HEK293 (cell line): Measurements from ENCODE around the gene SAP30L.

Experiments used
- CTCF ChIA-PET: fragments of 350-600 bp; formaldehyde crosslinking; extraction: SDS; loops from one replicate; lab custom pipeline; 2021; ENCODE audit warnings: antibody characterized with exemption; lab: Yijun Ruan, JAX
- POLR2A ChIA-PET: fragments of 300-600 bp; formaldehyde crosslinking; extraction: SDS; loops from one replicate; lab custom pipeline; 2020; ENCODE audit warnings: antibody characterized with exemption, inconsistent platforms; lab: Yijun Ruan, JAX
- H3K27ac ChIP-seq: fragments of 200-500 bp; sonication (Bioruptor generic); 2 replicates; pipeline ENCODE4 v1.5.1; 2014; ENCODE audit warnings: low read depth, low read length, control low read depth, inconsistent platforms; ENCODE audit errors: extremely low read depth
- H3K36me3 ChIP-seq, 2 experiments: fragments of 200-500 bp in 1 of 2; sonication (Bioruptor generic) in 1 of 2; 1 replicate in 1 of 2; 2 replicates in 1 of 2; pipeline ENCODE4 v1.5.1; 2014 to 2017; ENCODE audit warnings: inconsistent platforms in 2 of 2, low read length in 2 of 2; ENCODE audit not compliant: control insufficient read depth in 2 of 2, insufficient read depth in 1 of 2
- H3K4me1 ChIP-seq: fragments of 200-500 bp; sonication (Bioruptor generic); 2 replicates; pipeline ENCODE4 v1.5.1; 2014; ENCODE audit warnings: mild to moderate bottlenecking, low read length, inconsistent platforms; ENCODE audit not compliant: control insufficient read depth, insufficient read depth
- H3K4me3 ChIP-seq: 2 replicates; pipeline ENCODE4 v1.5.1; 2011; ENCODE audit warnings: low read depth, mild to moderate bottlenecking, control low read depth, low read length, moderate library complexity
- H3K9me3 ChIP-seq: fragments of 200-500 bp; sonication (Bioruptor generic); 2 replicates; pipeline ENCODE4 v1.5.1; 2014; ENCODE audit warnings: low read depth, low read length, inconsistent platforms; ENCODE audit not compliant: control insufficient read depth, insufficient read depth
- HOXA7 ChIP-seq: sonication (generic); formaldehyde crosslinking; IDR thresholded peaks from 2 replicates; pipeline ENCODE4 v1.8.1; 2022; ENCODE audit warnings: missing genetic modification reagents, borderline replicate concordance
- TRIM28 ChIP-seq: IDR thresholded peaks from 2 replicates; pipeline ENCODE4 v1.6.1; 2011; ENCODE audit warnings: low read length, control low read depth, borderline replicate concordance
- ZIC2 ChIP-seq: fragments of 450-650 bp; formaldehyde crosslinking; IDR thresholded peaks from 2 replicates; pipeline ENCODE4 v1.5.1; 2016; ENCODE audit warnings: missing biosample characterization, missing genetic modification characterization
- ZNF133 ChIP-seq: fragments of 450-650 bp; formaldehyde crosslinking; IDR thresholded peaks from 2 replicates; pipeline ENCODE4 v1.5.1; 2016; ENCODE audit warnings: missing biosample characterization, missing genetic modification characterization
- ZNF174 ChIP-seq: fragments of 450-650 bp; formaldehyde crosslinking; IDR thresholded peaks from 2 replicates; pipeline ENCODE4 v1.5.0; 2017; ENCODE audit warnings: missing biosample characterization, mild to moderate bottlenecking, missing genetic modification characterization
- ZNF324 ChIP-seq: fragments of 450-650 bp; formaldehyde crosslinking; IDR thresholded peaks from 2 replicates; pipeline ENCODE4 v1.5.1; 2016; ENCODE audit warnings: missing biosample characterization, missing genetic modification characterization
- ZNF354C ChIP-seq: fragments of 450-650 bp; formaldehyde crosslinking; IDR thresholded peaks from 2 replicates; pipeline ENCODE4 v1.5.1; 2016; ENCODE audit warnings: missing biosample characterization, missing genetic modification characterization, low read depth, borderline replicate concordance
- ZNF514 ChIP-seq: fragments of 450-650 bp; formaldehyde crosslinking; IDR thresholded peaks from 2 replicates; pipeline ENCODE4 v1.5.1; 2016; ENCODE audit warnings: missing biosample characterization, missing genetic modification characterization
- ZNF518A ChIP-seq: fragments of 450-650 bp; formaldehyde crosslinking; conservative IDR thresholded peaks from 2 replicates; pipeline ENCODE4 v1.5.1; 2016; ENCODE audit warnings: low read depth, missing biosample characterization, missing genetic modification characterization
- ZNF600 ChIP-seq: fragments of 450-650 bp; formaldehyde crosslinking; IDR thresholded peaks from 2 replicates; pipeline ENCODE4 v1.5.1; 2016; ENCODE audit warnings: missing biosample characterization, missing genetic modification characterization
- ZNF658 ChIP-seq: fragments of 450-650 bp; formaldehyde crosslinking; IDR thresholded peaks from 2 replicates; pipeline ENCODE4; 2016; ENCODE audit warnings: missing biosample characterization, missing genetic modification characterization
- ZNF701 ChIP-seq: fragments of 450-650 bp; formaldehyde crosslinking; IDR thresholded peaks from 2 replicates; pipeline ENCODE4 v1.5.1; 2016; ENCODE audit warnings: missing biosample characterization, missing genetic modification characterization
- ZNF707 ChIP-seq: fragments of 450-650 bp; formaldehyde crosslinking; IDR thresholded peaks from 2 replicates; pipeline ENCODE4 v1.5.1; 2016; ENCODE audit warnings: missing biosample characterization, missing genetic modification characterization
- ZNF768 ChIP-seq: fragments of 450-650 bp; formaldehyde crosslinking; IDR thresholded peaks from 2 replicates; pipeline ENCODE4 v1.5.1; 2018; ENCODE audit warnings: missing biosample characterization, mild to moderate bottlenecking, missing genetic modification characterization
- ZNF777 ChIP-seq: fragments of 450-650 bp; formaldehyde crosslinking; IDR thresholded peaks from 2 replicates; pipeline ENCODE4 v1.5.1; 2017; ENCODE audit warnings: missing biosample characterization, missing genetic modification characterization, borderline replicate concordance
- ZNF785 ChIP-seq: fragments of 450-650 bp; formaldehyde crosslinking; IDR thresholded peaks from 2 replicates; pipeline ENCODE4 v1.5.1; 2016; ENCODE audit warnings: missing biosample characterization, missing genetic modification characterization
- ZNF837 ChIP-seq: fragments of 450-650 bp; formaldehyde crosslinking; IDR thresholded peaks from 2 replicates; pipeline ENCODE4 v1.5.1; 2016; ENCODE audit warnings: missing biosample characterization, missing genetic modification characterization
- TF ChIP-seq, protein P1 (sequence below): fragments of 450-650 bp; formaldehyde crosslinking; IDR thresholded peaks from 2 replicates; pipeline ENCODE4 v1.5.1; 2016; ENCODE audit warnings: missing biosample characterization, missing genetic modification characterization

The SAP30L gene

GRCh38 chr5:154408811-154409210 is 37.0 kb upstream of the SAP30L start:
- CTCF ChIA-PET, result interaction anchor here (1.2 to 2.7 kb wide), 2 partner anchors 229 to 434 kb away, joined by 3 to 10 read pairs; no protein-coding TSS in a partner anchor
- H3K9me3 ChIP-seq, result no peaks in the 10 kb centered on the region
- H3K27ac ChIP-seq, result no peak overlapping the region

GRCh38 chr5:154409230-154409840 is 36.5 kb upstream of the SAP30L start:
- no peaks in the 10 kb centered on the region for H3K9me3 ChIP-seq
- H3K27ac ChIP-seq, result no peak overlapping the region
- ChIA-PET CTCF (interaction anchor here (1.2 kb wide), 1 partner anchor 229 kb away, joined by 3 read pairs; no protein-coding TSS in a partner anchor), POLR2A (interaction anchor here (0.6 kb wide), 1 partner anchor 204 kb away, joined by 4 read pairs; no protein-coding TSS in a partner anchor)
- no peak overlapping the region for H3K4me3 ChIP-seq
- H3K4me1 ChIP-seq, result no peaks in the 10 kb centered on the region
- no peak for TF ChIP-seq ZIC2 (tag by site-specific recombination)
- no peak for TF ChIP-seq ZNF324
- peaks cover 0 to 14% of the 10 kb centered on the region in 2 experiments; a peak in 1 of 3 replicates for H3K36me3 ChIP-seq

More at GRCh38 chr5:154408811-154409210, 37.0 kb upstream of the SAP30L start:
- POLR2A ChIA-PET, result no interaction called here
- H3K4me1 ChIP-seq, result no peaks in the 10 kb centered on the region
- H3K36me3 ChIP-seq, result peaks cover 0 to 14% of the 10 kb centered on the region in 2 experiments; a peak in 1 of 3 replicates
- H3K4me3 ChIP-seq, result no peak overlapping the region
- TF ChIP-seq ZNF354C (tag by site-specific recombination), result no peak
- TF ChIP-seq, protein P1, sequence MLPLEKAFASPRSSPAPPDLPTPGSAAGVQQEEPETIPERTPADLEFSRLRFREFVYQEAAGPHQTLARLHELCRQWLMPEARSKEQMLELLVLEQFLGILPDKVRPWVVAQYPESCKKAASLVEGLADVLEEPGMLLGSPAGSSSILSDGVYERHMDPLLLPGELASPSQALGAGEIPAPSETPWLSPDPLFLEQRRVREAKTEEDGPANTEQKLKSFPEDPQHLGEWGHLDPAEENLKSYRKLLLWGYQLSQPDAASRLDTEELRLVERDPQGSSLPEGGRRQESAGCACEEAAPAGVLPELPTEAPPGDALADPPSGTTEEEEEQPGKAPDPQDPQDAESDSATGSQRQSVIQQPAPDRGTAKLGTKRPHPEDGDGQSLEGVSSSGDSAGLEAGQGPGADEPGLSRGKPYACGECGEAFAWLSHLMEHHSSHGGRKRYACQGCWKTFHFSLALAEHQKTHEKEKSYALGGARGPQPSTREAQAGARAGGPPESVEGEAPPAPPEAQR (tag by site-specific recombination), result no peak
- TF ChIP-seq ZNF701 (tag by site-specific recombination), result no peak
- TF ChIP-seq ZNF777 (tag by site-specific recombination), result no peak
- no peak for TF ChIP-seq TRIM28
- no peak for TF ChIP-seq ZNF600 (tag by site-specific recombination)
- no peak for TF ChIP-seq ZNF785 (tag by site-specific recombination)
- TF ChIP-seq ZNF658 (tag by site-specific recombination), result no peak
- no peak for TF ChIP-seq ZNF518A (tag by site-specific recombination)
- TF ChIP-seq, all 188 proteins: peak for 0

DNA sequence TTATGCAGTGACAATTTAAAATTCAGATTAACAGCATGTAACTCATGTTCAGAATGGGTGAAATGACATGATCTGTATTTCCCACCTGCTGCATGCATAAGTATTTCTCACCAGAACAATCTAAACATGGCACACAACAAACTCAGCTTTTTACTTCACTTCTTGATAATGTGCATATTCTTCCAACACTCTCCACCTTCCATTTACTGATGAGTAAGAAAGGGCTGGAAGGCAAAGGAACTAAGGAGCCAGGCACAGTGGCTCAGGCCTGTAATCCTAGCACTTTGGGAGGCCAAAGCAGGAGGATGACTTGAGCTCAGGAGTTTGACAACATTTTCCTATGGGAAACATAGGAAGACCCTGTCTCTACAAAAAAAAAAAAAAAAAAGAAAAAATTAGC is 35.8 kb upstream of the SAP30L start:
- TF ChIP-seq ZNF837 (tag by site-specific recombination) (no peak), ZNF707 (tag by site-specific recombination) (no peak), ZNF768 (tag by site-specific recombination) (no peak), ZNF133 (tag by site-specific recombination) (no peak), ZNF174 (tag by site-specific recombination) (no peak), HOXA7 (CRISPR knock-in tag) (no peak), ZNF514 (tag by site-specific recombination) (no peak)
- TF ChIP-seq, all 188 proteins: peak for 0
- Histone ChIP-seq H3K9me3 (no peaks in the 10 kb centered on the region), H3K36me3 (peaks cover 0 to 14% of the 10 kb centered on the region in 2 experiments; a peak in 1 of 3 replicates), H3K27ac (no peak overlapping the region), H3K4me1 (no peaks in the 10 kb centered on the region), H3K4me3 (no peak overlapping the region)
- POLR2A ChIA-PET, result interaction anchor here (0.6 kb wide), 1 partner anchor 205 kb away, joined by 4 read pairs; no protein-coding TSS in a partner anchor
- CTCF ChIA-PET, result no interaction called here
